ENCODE measurements around the gene AQP5.

GRCh38 chr12:49932533-49933130 lies 29.0 kb upstream of the AQP5 start:
- TF ChIP-seq CTCF (IDR thresholded peaks at IDR 0.05; ENCODE audit: low read depth, low read length) (no peak), POLR2A (IDR thresholded peaks at IDR 0.05; ENCODE audit: extremely low read depth, insufficient read length) (no peak), MYC (IDR thresholded peaks at IDR 0.05; ENCODE audit: low read depth, low read length) (no peak)
